Activated CD8-positive, alpha-beta T cell treated with anti-CD3 and anti-CD28 coated beads, Interleukin-2, amount 10 ng/mL, durations not matched to agents 7 days and 5 days (primary cell): ENCODE measurements around the gene ZNF513. TPM values are rescaled to one million over a fixed set of nuclear protein-coding genes. Genes with fewer than 3 reads are reported as not detected.

ENCODE experiments used
- ATAC-seq: fragments of 150-1000 bp; cut with Tn5 transposase; one replicate; pipeline ENCODE4 v1.10.0; 2021; ENCODE audit warnings: moderate library complexity
- CTCF ChIA-PET: fragments of 350-600 bp; sonication (Branson Sonifier 250); formaldehyde crosslinking; loops from one replicate; lab custom pipeline; 2021; ENCODE audit warnings: antibody characterized with exemption; lab: Charles Lee
- POLR2A ChIA-PET: fragments of 350-600 bp; sonication (Branson Sonifier 250); formaldehyde crosslinking; loops from one replicate; lab custom pipeline; 2021; ENCODE audit warnings: antibody characterized with exemption; lab: Charles Lee
- DNase-seq: peaks from one replicate; pipeline ENCODE4 v3.0.0-alpha.2; 2020
- H3K27ac Mint-ChIP-seq: one replicate; pipeline ENCODE4 v1.8.0; 2021; ENCODE audit warnings: mild to moderate bottlenecking, mixed read lengths
- H3K27me3 Mint-ChIP-seq: one replicate; pipeline ENCODE4 v1.8.0; 2021; ENCODE audit warnings: low read depth, mixed read lengths
- H3K36me3 Mint-ChIP-seq: one replicate; pipeline ENCODE4 v1.8.0; 2021; ENCODE audit warnings: low read depth, mixed read lengths
- H3K4me1 Mint-ChIP-seq: one replicate; pipeline ENCODE4 v1.8.0; 2021; ENCODE audit warnings: low read depth, mixed read lengths
- H3K4me3 Mint-ChIP-seq: one replicate; pipeline ENCODE4 v1.8.0; 2021; ENCODE audit warnings: mild to moderate bottlenecking, mixed read lengths
- H3K9me3 Mint-ChIP-seq: one replicate; pipeline ENCODE4 v1.8.0; 2022; ENCODE audit warnings: mixed read lengths; ENCODE audit not compliant: insufficient read depth
- total RNA-seq, 2 experiments: library from RNA; stranded (reverse); gene quantifications; one replicate each; pipeline ENCODE4 v1.2.3, GENCODE V29; 2021

The ZNF513 gene
- total RNA-seq, 2 experiments from 2014 or later = 11.8 to 13.3 TPM

- H3K9me3 Mint-ChIP-seq = no peaks in the 10 kb centered on the region
- H3K4me3 Mint-ChIP-seq = peak overlapping the region; percentile 98
- H3K4me1 Mint-ChIP-seq = peaks cover 49% of the 10 kb centered on the region
- H3K27ac Mint-ChIP-seq = peak overlapping the region; percentile 93
- DNase-seq (peak; percentile 47), ATAC-seq (no peak)
- POLR2A ChIA-PET = interaction anchor here (0.8 to 3.7 kb wide), 9 partner anchors 8 to 286 kb away, joined by 3 to 57 read pairs (median 5); partner anchors contain the start of genes ATRAID, GTF3C2, MPV17 and NRBP1
- H3K36me3 Mint-ChIP-seq = peaks cover 70% of the 10 kb centered on the region
- H3K27me3 Mint-ChIP-seq = no peaks in the 10 kb centered on the region
- CTCF ChIA-PET = interaction anchor here (1.0 to 3.2 kb wide), 8 partner anchors 9 to 313 kb away, joined by 3 to 13 read pairs (median 8); partner anchors contain the start of genes GTF3C2, MPV17 and ZNF513
These were observed 9.5 kb downstream of the ZNF513 start for GRCh38 chr2:27370816-27371620.

- Mint-ChIP-seq H3K27ac (peak within 1 kb of the TSS; percentile 95), H3K4me3 (peak within 1 kb of the TSS; percentile 98), H3K9me3 (no peaks in the 10 kb centered on the region), H3K36me3 (peaks cover 65% of the 10 kb centered on the region), H3K27me3 (no peaks in the 10 kb centered on the region), H3K4me1 (peaks cover 49% of the 10 kb centered on the region)
- DNase-seq (peak; percentile 99), ATAC-seq (peak; percentile 95)
- ChIA-PET POLR2A (interaction anchor here (0.8 to 3.7 kb wide), 9 partner anchors 10 to 285 kb away, joined by 3 to 57 read pairs (median 4); partner anchors contain the start of genes GTF3C2, MPV17, PPM1G and ZNF513), CTCF (interaction anchor here (0.9 to 3.2 kb wide), 17 partner anchors 9 to 314 kb away, joined by 3 to 16 read pairs (median 6); partner anchors contain the start of genes GTF3C2, MPV17 and ZNF513)
These were observed 10.3 kb downstream of the ZNF513 start, which contains the start of the genes EIF2B4 and SNX17 for GRCh38 chr2:27370026-27370815. TSS of gene EIF2B4 (minus strand) at chr2:27370338. CDS start at chr2:27370314, 24 bp downstream. TSS of gene SNX17 (plus strand) at chr2:27370616. CDS start at chr2:27370744, 128 bp downstream.

GRCh38 chr2:27369471-27370025 lies 11.0 kb downstream of the ZNF513 start:
- ChIA-PET CTCF (interaction anchor here (0.7 to 3.2 kb wide), 17 partner anchors 10 to 314 kb away, joined by 3 to 16 read pairs (median 5); partner anchors contain the start of genes GTF3C2 and MPV17), POLR2A (interaction anchor here (0.9 to 3.7 kb wide), 9 partner anchors 9 to 892 kb away, joined by 3 to 57 read pairs (median 4); partner anchors contain the start of genes GTF3C2, MPV17, PPM1G and ZNF513)
- H3K9me3 Mint-ChIP-seq = no peaks in the 10 kb centered on the region
- ATAC-seq (no peak), DNase-seq (no peak)
- H3K27ac Mint-ChIP-seq = peak overlapping the region; percentile 95
- peaks cover 62% of the 10 kb centered on the region for H3K36me3 Mint-ChIP-seq
- peak overlapping the region; percentile 98 for H3K4me3 Mint-ChIP-seq
- peaks cover 49% of the 10 kb centered on the region for H3K4me1 Mint-ChIP-seq
- no peaks in the 10 kb centered on the region for H3K27me3 Mint-ChIP-seq

- Mint-ChIP-seq H3K27me3 (no peaks in the 10 kb centered on the region), H3K9me3 (no peaks in the 10 kb centered on the region), H3K27ac (no peak overlapping the region), H3K4me1 (peaks cover 16% of the 10 kb centered on the region), H3K4me3 (no peak overlapping the region), H3K36me3 (peaks cover 40% of the 10 kb centered on the region)
- ATAC-seq = no peak
- CTCF ChIA-PET = interaction anchor here (1.3 kb wide), 1 partner anchor 13 kb away, joined by 3 read pairs; no protein-coding TSS in a partner anchor
- POLR2A ChIA-PET = no interaction called here
- no peak for DNase-seq
These were observed 16.6 kb downstream of the ZNF513 start for GRCh38 chr2:27363933-27364332.

- ChIA-PET CTCF (interaction anchor here (1.3 kb wide), 1 partner anchor 11 kb away, joined by 3 read pairs; no protein-coding TSS in a partner anchor), POLR2A (interaction anchor here (0.8 to 1.0 kb wide), 2 partner anchors 9 to 40 kb away, joined by 3 to 4 read pairs; partner anchors contain the start of gene MPV17)
- ATAC-seq (no peak), DNase-seq (no peak)
- Mint-ChIP-seq H3K27ac (peak overlapping the region; percentile 36), H3K27me3 (no peaks in the 10 kb centered on the region), H3K4me1 (peaks cover 14% of the 10 kb centered on the region), H3K9me3 (no peaks in the 10 kb centered on the region), H3K4me3 (no peak overlapping the region), H3K36me3 (peaks cover 39% of the 10 kb centered on the region)
These were observed 17.7 kb downstream of the ZNF513 start for GRCh38 chr2:27362678-27363420.

GRCh38 chr2:27356382-27357181 lies 24.0 kb downstream of the ZNF513 start, which contains the start of gene GTF3C2:
TSS of gene GTF3C2 (minus strand) at chr2:27356764. CDS start at chr2:27343554, 13,210 bp downstream.
- peaks cover 47% of the 10 kb centered on the region for H3K4me1 Mint-ChIP-seq
- peak within 1 kb of the TSS; percentile 97 for H3K27ac Mint-ChIP-seq
- peak; percentile 96 for DNase-seq
- H3K27me3 Mint-ChIP-seq = no peaks in the 10 kb centered on the region
- H3K36me3 Mint-ChIP-seq = peaks cover 13% of the 10 kb centered on the region
- peak; percentile 84 for ATAC-seq
- H3K9me3 Mint-ChIP-seq = no peaks in the 10 kb centered on the region
- peak within 1 kb of the TSS; percentile 99 for H3K4me3 Mint-ChIP-seq
- POLR2A ChIA-PET = interaction anchor here (0.6 to 2.9 kb wide), 7 partner anchors 9 to 588 kb away, joined by 3 to 38 read pairs (median 3); partner anchors contain the start of genes EIF2B4, MPV17 and SNX17
- CTCF ChIA-PET = interaction anchor here (0.6 to 2.9 kb wide), 3 partner anchors 13 to 327 kb away, joined by 3 to 12 read pairs (median 3); partner anchors contain the start of genes EIF2B4 and SNX17

- no peaks in the 10 kb centered on the region for H3K27me3 Mint-ChIP-seq
- peak overlapping the region; percentile 97 for H3K27ac Mint-ChIP-seq
- no peaks in the 10 kb centered on the region for H3K9me3 Mint-ChIP-seq
- ATAC-seq (peak; percentile 54), DNase-seq (no peak)
- ChIA-PET POLR2A (interaction anchor here (1.2 to 2.9 kb wide), 3 partner anchors 11 to 33 kb away, joined by 3 to 38 read pairs (median 15); partner anchors contain the start of genes EIF2B4, MPV17 and SNX17), CTCF (interaction anchor here (0.6 to 2.9 kb wide), 4 partner anchors 14 to 319 kb away, joined by 3 to 12 read pairs (median 3); partner anchors contain the start of genes EIF2B4 and SNX17)
- peak overlapping the region; percentile 99 for H3K4me3 Mint-ChIP-seq
- H3K36me3 Mint-ChIP-seq = peaks cover 11% of the 10 kb centered on the region
- H3K4me1 Mint-ChIP-seq = peaks cover 50% of the 10 kb centered on the region
These were observed 24.5 kb downstream of the ZNF513 start for GRCh38 chr2:27356056-27356381.

- H3K4me1 Mint-ChIP-seq = peaks cover 53% of the 10 kb centered on the region
- H3K36me3 Mint-ChIP-seq = peaks cover 16% of the 10 kb centered on the region
- DNase-seq (no peak), ATAC-seq (no peak)
- CTCF ChIA-PET = interaction anchor here (0.6 to 3.7 kb wide), 2 partner anchors 12 to 14 kb away, joined by 5 to 15 read pairs; no protein-coding TSS in a partner anchor
- no peaks in the 10 kb centered on the region for H3K9me3 Mint-ChIP-seq
- no peaks in the 10 kb centered on the region for H3K27me3 Mint-ChIP-seq
- POLR2A ChIA-PET = interaction anchor here (1.2 kb wide), 1 partner anchor 25 kb away, joined by 3 read pairs; no protein-coding TSS in a partner anchor
- no peak overlapping the region for H3K27ac Mint-ChIP-seq
- H3K4me3 Mint-ChIP-seq = no peak overlapping the region
These were observed 26.0 kb downstream of the ZNF513 start for GRCh38 chr2:27354597-27354927.

GRCh38 chr2:27353762-27354596 lies 26.6 kb downstream of the ZNF513 start:
- ATAC-seq (no peak), DNase-seq (no peak)
- ChIA-PET CTCF (interaction anchor here (0.6 to 3.7 kb wide), 2 partner anchors 11 to 15 kb away, joined by 5 to 15 read pairs; no protein-coding TSS in a partner anchor), POLR2A (interaction anchor here (1.2 kb wide), 1 partner anchor 25 kb away, joined by 3 read pairs; no protein-coding TSS in a partner anchor)
- Mint-ChIP-seq H3K27me3 (no peaks in the 10 kb centered on the region), H3K9me3 (no peaks in the 10 kb centered on the region), H3K4me3 (no peak overlapping the region), H3K4me1 (peaks cover 53% of the 10 kb centered on the region), H3K27ac (no peak overlapping the region), H3K36me3 (peaks cover 18% of the 10 kb centered on the region)
